Sigmoid colon (tissue), 4 donors: ENCODE results near the gene TNFAIP8L3.

Experiments
- EP300 ChIP-seq, 4 donors: sonication (generic); formaldehyde crosslinking; IDR thresholded peaks; one replicate each; pipeline ENCODE4 v1.6.1; 2017; ENCODE audit warnings: antibody characterized with exemption in 4 of 4
- POLR2A ChIP-seq, 2 donors: fragments of 450-650 bp; IDR thresholded peaks; one replicate each; pipeline ENCODE4 v1.6.1; 2016; ENCODE audit warnings: antibody characterized with exemption in 2 of 2, mild to moderate bottlenecking in 2 of 2, moderate library complexity in 2 of 2
- POLR2AphosphoS5 ChIP-seq, 4 donors: sonication (generic); formaldehyde crosslinking; IDR thresholded peaks; one replicate each; pipeline ENCODE4 v1.6.1; 2017; ENCODE audit warnings: antibody characterized with exemption in 4 of 4
- TF ChIP-seq, protein P1 (sequence below), 4 experiments: fragments of 450-650 bp in 3 of 4; fragments of 200-600 bp in 1 of 4; IDR thresholded peaks; one replicate each; pipeline ENCODE4 v1.5.1; 2016 to 2019; ENCODE audit warnings: antibody characterized with exemption in 4 of 4, mild to moderate bottlenecking in 3 of 4, moderate library complexity in 2 of 4

DNA sequence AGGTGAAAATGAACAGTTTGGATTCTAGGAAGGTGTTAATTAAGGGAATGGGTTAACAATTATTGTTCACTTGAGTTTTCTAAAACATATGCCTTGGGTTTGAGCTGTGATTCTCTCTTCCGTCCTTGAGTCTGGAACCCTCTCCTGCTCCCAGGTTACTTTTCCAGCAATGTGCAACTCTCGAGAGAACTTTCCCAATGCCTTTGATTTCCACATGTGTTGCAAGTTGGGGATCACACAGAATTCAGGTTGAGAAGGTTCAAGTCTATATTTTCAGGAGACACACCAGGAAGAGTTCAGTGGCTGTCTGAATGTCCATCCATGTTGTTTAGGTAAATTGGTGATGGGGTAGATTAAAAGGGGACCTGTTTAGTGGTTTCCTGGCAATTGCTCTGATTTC is 48.7 kb downstream of the TNFAIP8L3 start:
- TF ChIP-seq, protein P1, sequence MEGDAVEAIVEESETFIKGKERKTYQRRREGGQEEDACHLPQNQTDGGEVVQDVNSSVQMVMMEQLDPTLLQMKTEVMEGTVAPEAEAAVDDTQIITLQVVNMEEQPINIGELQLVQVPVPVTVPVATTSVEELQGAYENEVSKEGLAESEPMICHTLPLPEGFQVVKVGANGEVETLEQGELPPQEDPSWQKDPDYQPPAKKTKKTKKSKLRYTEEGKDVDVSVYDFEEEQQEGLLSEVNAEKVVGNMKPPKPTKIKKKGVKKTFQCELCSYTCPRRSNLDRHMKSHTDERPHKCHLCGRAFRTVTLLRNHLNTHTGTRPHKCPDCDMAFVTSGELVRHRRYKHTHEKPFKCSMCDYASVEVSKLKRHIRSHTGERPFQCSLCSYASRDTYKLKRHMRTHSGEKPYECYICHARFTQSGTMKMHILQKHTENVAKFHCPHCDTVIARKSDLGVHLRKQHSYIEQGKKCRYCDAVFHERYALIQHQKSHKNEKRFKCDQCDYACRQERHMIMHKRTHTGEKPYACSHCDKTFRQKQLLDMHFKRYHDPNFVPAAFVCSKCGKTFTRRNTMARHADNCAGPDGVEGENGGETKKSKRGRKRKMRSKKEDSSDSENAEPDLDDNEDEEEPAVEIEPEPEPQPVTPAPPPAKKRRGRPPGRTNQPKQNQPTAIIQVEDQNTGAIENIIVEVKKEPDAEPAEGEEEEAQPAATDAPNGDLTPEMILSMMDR (IDR thresholded peaks at IDR 0.05): no peak
- no peak for TF ChIP-seq POLR2AphosphoS5 (IDR thresholded peaks at IDR 0.05)
- no peak for TF ChIP-seq POLR2A (IDR thresholded peaks at IDR 0.05)
- no peak for TF ChIP-seq EP300 (IDR thresholded peaks at IDR 0.05)
